GM13976 (cell line): ENCODE measurements around the gene ZFPM1.

Experiments
- DNase-seq: peaks from one replicate; pipeline ENCODE4 v3.0.0; 2012; ENCODE audit warnings: low spot score
- in situ Hi-C: fragments of 300-500 bp; cut with MboI; formaldehyde crosslinking; loops from one replicate; pipeline ENCODE4 v1.12.0; 2022; ENCODE audit warnings: low sequenced_read_pairs, mixed read lengths, inconsistent platforms; ENCODE audit not compliant: unreplicated experiment
- TF ChIP-seq, protein P1 (sequence below): IDR thresholded peaks from 2 replicates; pipeline ENCODE4 v1.5.1; 2012; ENCODE audit warnings: borderline replicate concordance, mild to moderate bottlenecking; ENCODE audit not compliant: insufficient read depth; ENCODE audit errors: extremely low read depth, missing control alignments, control extremely low read depth

Gene ZFPM1

DNA sequence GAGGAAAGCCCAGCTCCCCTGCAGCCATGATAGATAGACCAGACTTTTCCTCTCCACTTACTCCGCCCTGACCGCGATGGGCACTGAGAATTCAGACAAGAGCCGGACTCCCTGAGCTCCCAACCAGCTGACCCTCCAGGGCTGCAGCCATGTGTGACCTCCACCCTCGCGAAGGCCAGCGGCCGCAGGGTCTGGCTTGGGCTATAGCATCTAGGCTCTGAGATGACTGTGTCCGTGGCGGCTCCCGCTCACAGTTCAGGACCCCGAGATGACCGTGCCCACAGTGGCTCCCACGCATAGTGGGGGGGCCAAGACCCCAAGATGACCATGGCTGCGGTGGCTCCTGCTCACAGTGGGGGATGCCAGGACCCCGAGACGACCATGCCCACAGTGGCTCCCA is 18.0 kb downstream of the ZFPM1 start:
- DNase-seq, result no peak
- TF ChIP-seq, protein P1, sequence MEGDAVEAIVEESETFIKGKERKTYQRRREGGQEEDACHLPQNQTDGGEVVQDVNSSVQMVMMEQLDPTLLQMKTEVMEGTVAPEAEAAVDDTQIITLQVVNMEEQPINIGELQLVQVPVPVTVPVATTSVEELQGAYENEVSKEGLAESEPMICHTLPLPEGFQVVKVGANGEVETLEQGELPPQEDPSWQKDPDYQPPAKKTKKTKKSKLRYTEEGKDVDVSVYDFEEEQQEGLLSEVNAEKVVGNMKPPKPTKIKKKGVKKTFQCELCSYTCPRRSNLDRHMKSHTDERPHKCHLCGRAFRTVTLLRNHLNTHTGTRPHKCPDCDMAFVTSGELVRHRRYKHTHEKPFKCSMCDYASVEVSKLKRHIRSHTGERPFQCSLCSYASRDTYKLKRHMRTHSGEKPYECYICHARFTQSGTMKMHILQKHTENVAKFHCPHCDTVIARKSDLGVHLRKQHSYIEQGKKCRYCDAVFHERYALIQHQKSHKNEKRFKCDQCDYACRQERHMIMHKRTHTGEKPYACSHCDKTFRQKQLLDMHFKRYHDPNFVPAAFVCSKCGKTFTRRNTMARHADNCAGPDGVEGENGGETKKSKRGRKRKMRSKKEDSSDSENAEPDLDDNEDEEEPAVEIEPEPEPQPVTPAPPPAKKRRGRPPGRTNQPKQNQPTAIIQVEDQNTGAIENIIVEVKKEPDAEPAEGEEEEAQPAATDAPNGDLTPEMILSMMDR, result no peak
- in situ Hi-C loops, result no loop called here

DNA sequence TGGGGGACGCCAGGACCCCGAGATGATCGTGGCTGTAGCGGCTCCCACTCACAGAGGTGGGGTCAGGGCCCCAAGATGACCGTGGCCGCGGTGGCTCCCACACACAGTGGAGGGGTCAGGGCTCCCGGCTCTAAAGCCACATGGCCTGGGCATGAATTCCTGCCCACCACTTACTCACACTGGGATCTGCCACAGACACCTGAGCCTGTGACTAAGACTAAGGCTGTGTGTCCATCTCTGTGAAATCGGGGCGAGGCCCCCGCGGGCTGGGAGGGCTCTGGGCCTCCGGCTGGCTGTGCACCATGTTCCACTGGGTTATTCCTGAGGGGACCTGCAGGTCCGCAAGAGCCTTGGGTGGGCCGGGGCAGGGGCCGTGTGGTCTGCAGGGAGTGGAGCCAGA is 18.5 kb downstream of the ZFPM1 start:
- TF ChIP-seq, protein P1, result no peak
- DNase-seq, result no peak
- in situ Hi-C loops, result no loop called here

DNA sequence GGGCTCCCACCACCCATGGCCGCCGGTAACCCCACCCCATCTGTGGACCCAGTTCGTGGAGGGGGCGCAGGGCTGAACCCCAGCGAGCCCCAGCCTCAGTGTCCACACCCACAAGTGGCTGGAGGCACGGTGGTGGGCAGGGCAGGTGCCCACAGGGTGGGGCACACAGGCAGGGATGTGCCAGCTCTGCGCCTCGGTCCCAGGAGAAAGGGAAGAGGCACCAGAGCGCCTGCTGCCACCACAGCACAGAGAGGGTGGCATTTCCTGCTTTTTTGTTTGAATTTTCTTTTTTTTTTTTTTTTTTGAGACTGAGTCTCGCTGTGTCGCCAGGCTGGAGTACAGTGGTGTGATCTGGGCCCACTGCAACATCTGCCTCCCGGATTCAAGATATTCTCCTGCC is 19.0 kb downstream of the ZFPM1 start:
- DNase-seq, result no peak
- in situ Hi-C loops, result no loop called here
- TF ChIP-seq, protein P1, result no peak

DNA sequence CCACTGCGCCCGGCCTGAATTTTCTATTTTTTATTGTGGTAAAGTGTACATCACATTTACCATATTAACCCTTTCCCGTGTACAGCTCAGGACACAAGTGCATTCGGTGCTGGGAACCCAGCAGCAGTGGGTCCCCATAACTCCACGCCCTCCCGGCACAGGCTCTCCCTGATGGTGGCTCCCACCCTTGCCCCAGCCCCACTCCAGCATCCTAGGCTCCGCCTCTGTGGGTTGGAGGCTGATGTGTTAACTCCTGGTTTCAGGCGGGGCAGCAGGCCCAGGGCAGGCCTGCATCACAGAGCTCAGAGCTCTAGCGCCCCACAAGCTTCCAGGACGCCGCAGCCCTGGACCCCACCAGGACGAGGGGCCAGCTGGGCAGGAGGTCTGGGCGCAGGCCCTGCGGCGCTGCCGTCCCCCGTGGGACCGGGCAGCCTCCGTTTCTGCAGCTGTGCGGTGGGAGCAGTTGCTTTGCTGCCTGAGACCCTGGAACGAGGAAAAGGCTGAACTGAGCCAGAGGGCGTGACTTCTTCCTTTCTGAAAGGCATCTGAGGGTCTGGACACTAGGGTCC is 19.6 kb downstream of the ZFPM1 start:
- no peak for DNase-seq
- in situ Hi-C loops, result no loop called here
- TF ChIP-seq, protein P1, result no peak

DNA sequence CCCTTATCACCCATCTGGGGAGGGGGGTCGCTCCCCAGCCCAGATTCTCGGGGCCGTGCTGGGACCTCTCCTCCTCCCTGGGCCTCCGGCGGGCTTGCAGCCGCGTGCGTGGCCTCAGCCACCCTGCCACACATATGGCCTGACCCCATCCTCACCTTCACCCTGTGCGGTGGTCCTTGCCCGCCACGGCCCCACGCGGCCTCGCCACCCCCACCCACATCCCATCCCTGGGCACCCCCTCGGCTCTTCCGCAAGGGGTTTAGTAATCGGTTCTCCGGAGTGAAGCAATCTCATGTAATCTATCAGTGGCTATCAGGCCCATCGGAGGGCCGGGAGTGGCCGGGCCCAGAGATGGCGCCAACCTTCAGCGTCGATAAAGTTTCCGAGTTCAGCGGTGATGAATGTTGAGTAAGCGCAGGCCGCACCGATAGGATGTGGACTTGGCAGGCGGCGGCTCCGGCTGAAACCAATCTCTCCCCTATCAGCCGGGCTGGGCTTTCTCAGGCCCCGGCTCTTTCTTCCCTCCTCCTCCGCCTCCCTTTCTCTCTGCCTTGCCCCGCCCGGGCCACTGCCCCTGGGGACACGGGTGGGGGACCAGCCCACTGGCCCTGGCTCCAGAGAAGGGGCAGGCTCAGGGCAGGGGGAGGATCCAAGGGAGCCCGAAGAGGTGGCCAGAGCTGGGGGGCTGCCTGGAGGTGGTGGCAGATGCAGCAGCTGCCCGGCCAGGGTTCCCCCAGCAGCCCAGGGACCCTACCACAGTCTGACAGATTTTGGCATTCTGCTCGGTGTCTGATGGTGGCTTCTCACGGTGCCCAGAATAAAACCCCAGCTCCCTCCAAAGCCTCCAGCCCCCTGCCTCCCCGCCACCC is 20.8 kb downstream of the ZFPM1 start:
- in situ Hi-C loops, result no loop called here
- no peak for DNase-seq

DNA sequence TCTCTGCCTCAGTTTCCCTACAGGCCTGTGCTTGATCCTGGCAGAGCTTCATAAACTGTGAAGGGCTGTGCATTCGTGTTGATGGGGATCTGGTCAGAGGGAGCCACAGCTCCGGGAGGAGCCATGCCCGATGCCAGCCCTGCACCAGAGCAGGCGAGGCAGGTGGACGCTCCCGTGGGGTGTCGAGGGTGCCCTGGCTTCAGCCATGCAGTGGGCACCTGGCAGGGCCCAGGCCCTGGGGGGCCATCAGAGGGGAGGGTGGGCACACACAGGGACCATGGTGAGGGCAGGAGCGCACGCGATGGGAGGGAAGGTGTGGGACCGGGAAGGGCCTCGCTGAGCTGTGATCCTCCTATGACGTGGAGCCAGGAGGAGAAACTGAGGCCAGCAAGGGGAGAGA is 22.0 kb downstream of the ZFPM1 start:
- TF ChIP-seq, protein P1, result no peak
- in situ Hi-C loops, result no loop called here
- no peak for DNase-seq

More for the DNA sequence above, 20.8 kb downstream of the ZFPM1 start:
- TF ChIP-seq, protein P1, result no peak
